ENCODE results near the gene UBL5. TPM values are rescaled to one million over a fixed set of nuclear protein-coding genes. Genes with fewer than 3 reads are reported as not detected.
"Not testable (repeated sequence)": the region's sequence is repeated elsewhere in the genome, so short reads cannot be mapped to it uniquely, and the experiment has no call there.

Gene UBL5
- total RNA-seq, 1 donor from 2014 or later, result 359 TPM

- intact Hi-C loops (cut with micrococcal nuclease), result no loop called here
Observed at GRCh38 chr19:9808855-9809824, 18.6 kb upstream of the UBL5 start.

GRCh38 chr19:9811139-9811538 lies 16.6 kb upstream of the UBL5 start:
- intact Hi-C loops (cut with micrococcal nuclease), result no loop called here

GRCh38 chr19:9818175-9818733 lies 9.5 kb upstream of the UBL5 start:
- intact Hi-C loops (cut with micrococcal nuclease), result loop anchor here (2.0 kb wide), 2 partner anchors 49 to 677 kb away; partner anchors contain the start of genes ZNF317 and ZNF846

GRCh38 chr19:9818734-9819595 lies 8.8 kb upstream of the UBL5 start, which contains the start of gene FBXL12:
Gene FBXL12, minus strand, starts transcription at chr19:9819079. Its CDS starts 266 bp downstream, at chr19:9818813.
- intact Hi-C loops (cut with micrococcal nuclease), result loop anchor here (1.0 to 2.0 kb wide), 7 partner anchors 16 to 987 kb away; partner anchors contain the start of genes MBD3L1, PIN1, ZNF317 and ZNF558

GRCh38 chr19:9819596-9819909 lies 8.2 kb upstream of the UBL5 start:
- intact Hi-C loops (cut with micrococcal nuclease), result loop anchor here (1.0 to 2.0 kb wide), 7 partner anchors 16 to 987 kb away; partner anchors contain the start of genes MBD3L1, PIN1, ZNF317 and ZNF558

GRCh38 chr19:9820034-9820433 lies 7.7 kb upstream of the UBL5 start:
- intact Hi-C loops (cut with micrococcal nuclease), result not testable (repeated sequence)

- intact Hi-C loops (cut with micrococcal nuclease), result no loop called here
Observed at GRCh38 chr19:9823816-9824215, 3.9 kb upstream of the UBL5 start.

GRCh38 chr19:9828551-9829063 lies 889 bp downstream of the UBL5 start:
- intact Hi-C loops (cut with micrococcal nuclease), result no loop called here

GRCh38 chr19:9834307-9834725 lies 6.6 kb downstream of the UBL5 start:
- intact Hi-C loops (cut with micrococcal nuclease), result no loop called here

- intact Hi-C loops (cut with micrococcal nuclease), result loop anchor here (1.0 kb wide), 3 partner anchors 8 to 44 kb away; partner anchors contain the start of genes FBXL12 and UBL5
Observed at GRCh38 chr19:9834726-9835506, 7.2 kb downstream of the UBL5 start, which contains the start of gene PIN1. Gene PIN1, plus strand, starts transcription at chr19:9835318. Its CDS starts 27 bp downstream, at chr19:9835345.

- intact Hi-C loops (cut with micrococcal nuclease), result loop anchor here (1.0 kb wide), 3 partner anchors 8 to 44 kb away; partner anchors contain the start of genes FBXL12 and UBL5
Observed at GRCh38 chr19:9835507-9835949, 7.8 kb downstream of the UBL5 start.

GRCh38 chr19:9836021-9836420 lies 8.3 kb downstream of the UBL5 start:
- intact Hi-C loops (cut with micrococcal nuclease), result no loop called here

- intact Hi-C loops (cut with micrococcal nuclease), result no loop called here
Observed at GRCh38 chr19:9838324-9838723, 10.6 kb downstream of the UBL5 start.

- intact Hi-C loops (cut with micrococcal nuclease), result no loop called here
Observed at GRCh38 chr19:9839415-9839814, 11.7 kb downstream of the UBL5 start.

GRCh38 chr19:9842834-9843625 lies 15.3 kb downstream of the UBL5 start:
- intact Hi-C loops (cut with micrococcal nuclease), result no loop called here

GRCh38 chr19:9843626-9844273 lies 16.0 kb downstream of the UBL5 start:
- intact Hi-C loops (cut with micrococcal nuclease), result not testable (repeated sequence)

GRCh38 chr19:9847087-9847671 lies 19.5 kb downstream of the UBL5 start:
- intact Hi-C loops (cut with micrococcal nuclease), result no loop called here

GRCh38 chr19:9848060-9848459 lies 20.3 kb downstream of the UBL5 start:
- intact Hi-C loops (cut with micrococcal nuclease), result no loop called here
